ENCODE measurements around the gene GLCCI1. TPM values are rescaled to one million over a fixed set of nuclear protein-coding genes. Genes with fewer than 3 reads are reported as not detected.

The GLCCI1 gene
- total and polyA plus RNA-seq, 2 of the 8 experiments (the other 6 are each of a cell fraction or from before 2014, with no cell fraction given), result 12.4 to 27.7 TPM

GRCh38 chr7:7988706-7989105 is 20.1 kb downstream of the GLCCI1 start:
- FAIRE-seq, result no peak
- Histone ChIP-seq H3K9me3 (ENCODE audit: insufficient read depth in 2 of 2, low read depth in 1 of 2, low read length in 1 of 2) (peaks cover 4 to 5% of the 10 kb centered on the region in 2 experiments; a peak in 2 of 4 replicates), H3K4me2 (ENCODE audit: insufficient read depth in 1 of 2, low read depth in 2 of 2, low read length in 2 of 2) (no peak overlapping the region), H4K91ac (replicated peaks; ENCODE audit: insufficient read length, low read length) (no peak overlapping the region), H3K23me2 (ENCODE audit: low read depth, low read length) (no peaks in the 10 kb centered on the region), H3K4me1 (replicated peaks in 1 of 4; ENCODE audit: control insufficient read depth in 3 of 4, insufficient read depth in 4 of 4, low read length in 3 of 4) (no peaks in the 10 kb centered on the region), H3K14ac (ENCODE audit: insufficient read length) (no peak overlapping the region), H2BK20ac (ENCODE audit: low read length) (no peak overlapping the region), H2AFZ (ENCODE audit: low read length) (no peak overlapping the region), H3K79me2 (ENCODE audit: control insufficient read depth in 1 of 2, insufficient read depth in 2 of 2, low read length in 2 of 2) (peaks cover 0 to 85% of the 10 kb centered on the region in 2 experiments; a peak in 2 of 4 replicates), H4K20me1 (replicated peaks in 1 of 2; ENCODE audit: control insufficient read depth in 1 of 2, insufficient read depth in 2 of 2, low read length in 2 of 2) (no peaks in the 10 kb centered on the region), H3K9ac (replicated peaks in 1 of 4; ENCODE audit: extremely low read depth in 1 of 4, low read depth in 3 of 4, low read length in 3 of 4) (no peak overlapping the region), H4K8ac (ENCODE audit: extremely low read depth, insufficient read depth, low read length) (no peak overlapping the region), H3K4ac (replicated peaks; ENCODE audit: insufficient read length, low read depth, low read length) (no peak overlapping the region), H3K56ac (replicated peaks; ENCODE audit: insufficient read length, low read depth, low read length) (no peak overlapping the region), H3K4me3 (ENCODE audit: extremely low read depth in 1 of 4, insufficient read depth in 2 of 4, low read depth in 3 of 4, low read length in 4 of 4) (no peak overlapping the region), H2BK5ac (ENCODE audit: low read depth, low read length) (no peak overlapping the region), H2AK5ac (ENCODE audit: low read depth, low read length) (no peak overlapping the region), H3K27me3 (replicated peaks in 1 of 4; ENCODE audit: control insufficient read depth in 3 of 4, extremely low read depth in 1 of 4, insufficient read depth in 3 of 4, low read length in 3 of 4) (no peaks in the 10 kb centered on the region), H2BK120ac (replicated peaks; ENCODE audit: low read depth, low read length) (no peak overlapping the region), H3K23ac (ENCODE audit: insufficient read length) (no peak overlapping the region), H4K5ac (ENCODE audit: insufficient read length, low read depth, low read length) (no peak overlapping the region), H2BK12ac (ENCODE audit: low read depth, low read length) (no peak overlapping the region), H3K27ac (ENCODE audit: low read depth, low read length) (no peak overlapping the region), H3K36me3 (ENCODE audit: control insufficient read depth in 2 of 4, insufficient read depth in 4 of 4, low read length in 3 of 4) (no peaks in the 10 kb centered on the region; a peak in 4 of 8 replicates), H2BK15ac (ENCODE audit: low read length) (no peak overlapping the region), H3K18ac (ENCODE audit: extremely low read depth, low read length) (no peak overlapping the region), H3K79me1 (ENCODE audit: low read depth, low read length) (no peaks in the 10 kb centered on the region)
- DNase-seq (ENCODE audit: low read depth in 1 of 2, low spot score in 2 of 2), result no peak
- TF ChIP-seq GTF2F1 (IDR thresholded peaks at IDR 0.05; ENCODE audit: borderline replicate concordance, low read depth, low read length) (no peak), TAF1 (IDR thresholded peaks at IDR 0.05; ENCODE audit: low read depth, low read length) (no peak), CEBPB (IDR thresholded peaks at IDR 0.05; ENCODE audit: low read depth, low read length) (no peak), KDM4A (IDR thresholded peaks at IDR 0.05; ENCODE audit: low read depth, low read length, severe bottlenecking) (no peak), EZH2 (IDR thresholded peaks at IDR 0.05; ENCODE audit: low read depth, low read length, severe bottlenecking) (no peak), CBX8 (IDR thresholded peaks at IDR 0.05; ENCODE audit: borderline replicate concordance, low read depth, low read length) (no peak)
- POLR2A ChIA-PET (ENCODE audit: partially characterized antibody), result no interaction called here
- CTCF ChIA-PET (ENCODE audit: partially characterized antibody), result interaction anchor here (1.2 kb wide), 1 partner anchor 228 kb away, joined by 3 read pairs; no protein-coding TSS in a partner anchor
